ENCODE measurements around the gene CDT1.

DNA sequence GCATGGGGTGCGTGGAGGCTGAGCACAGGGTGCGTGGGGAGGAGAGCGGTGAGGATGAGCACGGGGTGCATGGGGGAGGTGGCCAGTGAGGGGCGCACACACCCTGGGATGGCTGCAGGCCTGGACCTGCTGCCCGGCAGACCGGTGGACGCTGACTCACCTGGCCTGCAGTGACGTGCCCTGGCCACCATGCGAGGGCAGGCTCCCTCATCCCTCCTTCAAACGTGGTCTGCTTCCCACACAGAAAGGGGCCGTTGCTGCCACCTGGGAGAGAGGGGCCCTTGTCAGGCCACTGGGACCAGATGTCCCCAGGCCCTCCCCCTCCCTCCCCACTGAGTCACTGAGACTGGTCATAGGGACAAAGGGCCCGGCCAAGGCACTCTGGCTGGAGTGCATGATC is 28.2 kb downstream of the CDT1 start:
- TF ChIP-seq, protein P1, sequence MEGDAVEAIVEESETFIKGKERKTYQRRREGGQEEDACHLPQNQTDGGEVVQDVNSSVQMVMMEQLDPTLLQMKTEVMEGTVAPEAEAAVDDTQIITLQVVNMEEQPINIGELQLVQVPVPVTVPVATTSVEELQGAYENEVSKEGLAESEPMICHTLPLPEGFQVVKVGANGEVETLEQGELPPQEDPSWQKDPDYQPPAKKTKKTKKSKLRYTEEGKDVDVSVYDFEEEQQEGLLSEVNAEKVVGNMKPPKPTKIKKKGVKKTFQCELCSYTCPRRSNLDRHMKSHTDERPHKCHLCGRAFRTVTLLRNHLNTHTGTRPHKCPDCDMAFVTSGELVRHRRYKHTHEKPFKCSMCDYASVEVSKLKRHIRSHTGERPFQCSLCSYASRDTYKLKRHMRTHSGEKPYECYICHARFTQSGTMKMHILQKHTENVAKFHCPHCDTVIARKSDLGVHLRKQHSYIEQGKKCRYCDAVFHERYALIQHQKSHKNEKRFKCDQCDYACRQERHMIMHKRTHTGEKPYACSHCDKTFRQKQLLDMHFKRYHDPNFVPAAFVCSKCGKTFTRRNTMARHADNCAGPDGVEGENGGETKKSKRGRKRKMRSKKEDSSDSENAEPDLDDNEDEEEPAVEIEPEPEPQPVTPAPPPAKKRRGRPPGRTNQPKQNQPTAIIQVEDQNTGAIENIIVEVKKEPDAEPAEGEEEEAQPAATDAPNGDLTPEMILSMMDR (IDR thresholded peaks at IDR 0.05), result no peak
- TF ChIP-seq POLR2A (IDR thresholded peaks at IDR 0.05) (no peak), POLR2AphosphoS5 (IDR thresholded peaks at IDR 0.05; ENCODE audit: insufficient read depth in 1 of 2, low read depth in 1 of 2) (no peak)

All from vagina (tissue), 2 donors.